ENCODE data around the gene TMOD3.

DNA sequence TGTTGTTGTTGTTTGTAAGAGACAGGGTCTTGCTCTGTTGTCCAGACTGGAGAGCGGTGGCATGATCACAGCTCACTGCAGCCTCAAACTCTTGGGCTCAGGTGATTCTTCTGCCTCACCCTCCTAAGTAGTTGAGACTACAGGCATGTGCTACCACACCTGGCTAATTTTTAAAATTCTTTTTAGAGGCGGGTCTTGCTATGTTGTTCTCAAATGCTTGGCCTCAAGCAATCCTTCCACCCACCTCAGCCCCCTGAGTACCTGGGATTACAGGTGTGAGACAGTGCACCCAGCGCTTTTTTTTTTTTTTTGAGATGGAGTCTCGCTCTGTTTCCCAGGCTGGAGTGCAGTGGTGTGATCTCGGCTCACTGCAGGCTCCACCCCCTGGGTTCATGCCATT lies 46.7 kb downstream of the TMOD3 start:
- no peak for TF ChIP-seq YY1 (IDR thresholded peaks at IDR 0.05; ENCODE audit: insufficient read depth, insufficient read length)
- no peak for TF ChIP-seq ZNF274 (IDR thresholded peaks at IDR 0.05; ENCODE audit: low read depth, low read length)

All from NT2/D1 (cell line).